ENCODE data around the gene NPW.
A peak's percentile ranks its signal among the peaks of the same experiment; 100 is the strongest.
"Not testable (repeated sequence)": the region's sequence is repeated elsewhere in the genome, so short reads cannot be mapped to it uniquely, and the experiment has no call there.

NPW gene

DNA sequence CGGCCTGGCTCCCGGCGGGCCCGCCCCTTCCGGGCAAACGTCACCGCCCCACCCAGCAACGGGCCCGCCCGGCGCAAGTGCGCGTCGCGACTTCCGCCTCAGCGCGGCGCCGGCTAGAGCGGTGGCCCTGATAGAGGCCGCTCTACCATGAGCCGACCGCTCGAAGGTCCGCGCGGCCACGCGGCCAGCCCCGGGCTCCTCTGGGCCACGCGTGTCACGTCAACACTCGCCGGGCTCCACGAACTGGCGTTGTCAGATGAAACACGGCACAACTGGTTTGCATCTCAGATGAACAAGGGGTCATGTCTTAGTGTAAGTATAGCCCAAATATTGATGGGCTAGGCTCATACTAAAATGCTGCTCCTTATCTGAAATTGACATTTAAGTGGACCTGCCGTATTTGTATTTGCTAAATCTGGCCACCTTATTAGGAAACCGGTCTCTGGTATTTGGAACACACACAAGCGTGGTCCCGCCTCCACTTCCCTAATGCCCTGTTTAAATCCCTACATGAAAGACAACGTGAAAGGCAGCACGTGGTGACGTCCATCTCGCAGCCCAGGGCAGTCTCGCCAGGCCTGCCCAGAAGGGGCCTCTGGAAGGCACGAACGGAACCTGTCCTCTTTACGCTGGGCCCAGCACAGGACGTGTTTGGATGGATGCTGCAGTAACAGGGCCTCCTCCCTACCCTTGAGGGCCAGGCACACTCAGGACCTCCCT is 9.6 kb upstream of the NPW start, which contains the start of gene ZNF598:
TSS of gene ZNF598 (minus strand) at position 31 of the 720 bp plus-strand sequence.
- no peaks in the 10 kb centered on the region for H3K9me3 ChIP-seq (ENCODE audit: low read length)

DNA sequence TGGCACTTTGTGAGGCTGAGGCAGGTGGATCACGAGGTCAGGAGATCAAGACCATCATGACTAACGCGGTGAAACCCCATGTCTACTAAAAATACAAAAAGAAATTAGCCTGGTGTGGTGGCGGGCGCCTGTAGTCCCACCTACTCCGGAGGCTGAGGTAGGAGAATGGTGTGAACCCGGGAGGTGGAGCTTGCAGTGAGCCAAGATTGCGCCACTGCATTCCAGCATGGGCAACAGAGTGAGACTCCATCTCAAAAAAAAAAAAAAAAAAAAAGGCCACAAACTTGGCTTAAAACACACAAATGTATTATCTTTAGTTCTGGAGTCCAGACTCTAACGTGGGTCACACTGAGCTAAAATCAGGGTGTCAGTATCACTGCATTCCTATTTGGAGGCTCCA is 7.9 kb upstream of the NPW start:
- not testable (repeated sequence) for H3K27me3 ChIP-seq (ENCODE audit: insufficient read depth, low read length); H3K4me3 ChIP-seq (ENCODE audit: low read length); H3K9me3 ChIP-seq (ENCODE audit: low read length); H2AFZ ChIP-seq (ENCODE audit: low read depth, low read length); H3K36me3 ChIP-seq (ENCODE audit: insufficient read depth, low read length)
- H3K4me1 ChIP-seq (ENCODE audit: insufficient read depth, low read length), result peaks cover 29% of the 10 kb centered on the region

More for the DNA sequence above, 9.6 kb upstream of the NPW start, which contains the start of gene ZNF598:
- H3K4me3 ChIP-seq (ENCODE audit: low read length), result peak within 1 kb of the TSS; percentile 92
- peak within 1 kb of the TSS; percentile 72 for H2AFZ ChIP-seq (ENCODE audit: low read depth, low read length)
- H3K36me3 ChIP-seq (ENCODE audit: insufficient read depth, low read length), result peaks cover 3% of the 10 kb centered on the region
- H3K27me3 ChIP-seq (ENCODE audit: insufficient read depth, low read length), result no peaks in the 10 kb centered on the region
- H3K4me1 ChIP-seq (ENCODE audit: insufficient read depth, low read length), result peaks cover 40% of the 10 kb centered on the region

DNA sequence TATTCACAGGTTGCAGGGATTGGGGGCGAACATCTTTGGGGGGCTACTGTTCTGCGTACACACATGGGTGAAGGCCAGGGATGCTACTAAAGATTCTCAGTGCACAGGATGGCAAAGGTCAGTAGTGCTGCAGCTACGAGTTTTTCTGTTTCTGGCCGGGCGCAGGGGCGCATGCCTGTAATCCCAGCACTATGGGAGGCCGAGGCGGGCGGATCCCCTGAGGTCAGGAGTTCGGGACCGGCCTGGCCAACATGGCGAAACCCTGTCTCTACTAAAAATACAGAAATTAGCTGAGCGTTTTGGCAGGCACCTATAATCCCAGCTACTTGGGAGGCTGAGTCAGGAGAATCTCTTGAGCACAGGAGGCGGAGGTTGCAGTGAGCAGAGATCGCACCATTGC is 6.1 kb upstream of the NPW start:
- Histone ChIP-seq H3K27me3 (ENCODE audit: insufficient read depth, low read length) (peaks cover 6% of the 10 kb centered on the region), H3K9me3 (ENCODE audit: low read length) (no peaks in the 10 kb centered on the region), H3K4me3 (ENCODE audit: low read length) (no peak overlapping the region), H3K4me1 (ENCODE audit: insufficient read depth, low read length) (peaks cover 14% of the 10 kb centered on the region), H3K36me3 (ENCODE audit: insufficient read depth, low read length) (no peaks in the 10 kb centered on the region), H2AFZ (ENCODE audit: low read depth, low read length) (no peak overlapping the region)

GRCh38 chr16:2015117-2015946 is 4.3 kb upstream of the NPW start:
- H3K4me3 ChIP-seq (ENCODE audit: low read length), result no peak overlapping the region
- H3K4me1 ChIP-seq (ENCODE audit: insufficient read depth, low read length), result peaks cover 10% of the 10 kb centered on the region
- H3K36me3 ChIP-seq (ENCODE audit: insufficient read depth, low read length), result no peaks in the 10 kb centered on the region
- no peaks in the 10 kb centered on the region for H3K9me3 ChIP-seq (ENCODE audit: low read length)
- no peak overlapping the region for H2AFZ ChIP-seq (ENCODE audit: low read depth, low read length)
- peaks cover 23% of the 10 kb centered on the region for H3K27me3 ChIP-seq (ENCODE audit: insufficient read depth, low read length)

DNA sequence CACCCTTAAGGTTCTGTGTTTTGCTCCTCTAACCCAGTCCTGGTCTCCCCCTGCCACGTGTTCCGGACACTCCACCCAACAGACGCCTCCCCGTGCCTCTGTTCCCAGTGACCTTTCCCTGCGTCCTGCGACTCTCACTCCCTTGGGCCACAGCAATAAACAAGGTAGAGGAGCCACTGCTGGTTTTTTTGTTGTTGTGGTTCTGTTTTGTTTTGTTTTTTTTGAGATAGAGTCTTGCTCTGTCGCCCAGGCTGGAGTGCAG is 3.7 kb upstream of the NPW start:
- Histone ChIP-seq H3K4me1 (ENCODE audit: insufficient read depth, low read length) (peaks cover 6% of the 10 kb centered on the region), H3K36me3 (ENCODE audit: insufficient read depth, low read length) (no peaks in the 10 kb centered on the region), H3K4me3 (ENCODE audit: low read length) (no peak overlapping the region), H2AFZ (ENCODE audit: low read depth, low read length) (no peak overlapping the region), H3K27me3 (ENCODE audit: insufficient read depth, low read length) (peaks cover 28% of the 10 kb centered on the region), H3K9me3 (ENCODE audit: low read length) (no peaks in the 10 kb centered on the region)

DNA sequence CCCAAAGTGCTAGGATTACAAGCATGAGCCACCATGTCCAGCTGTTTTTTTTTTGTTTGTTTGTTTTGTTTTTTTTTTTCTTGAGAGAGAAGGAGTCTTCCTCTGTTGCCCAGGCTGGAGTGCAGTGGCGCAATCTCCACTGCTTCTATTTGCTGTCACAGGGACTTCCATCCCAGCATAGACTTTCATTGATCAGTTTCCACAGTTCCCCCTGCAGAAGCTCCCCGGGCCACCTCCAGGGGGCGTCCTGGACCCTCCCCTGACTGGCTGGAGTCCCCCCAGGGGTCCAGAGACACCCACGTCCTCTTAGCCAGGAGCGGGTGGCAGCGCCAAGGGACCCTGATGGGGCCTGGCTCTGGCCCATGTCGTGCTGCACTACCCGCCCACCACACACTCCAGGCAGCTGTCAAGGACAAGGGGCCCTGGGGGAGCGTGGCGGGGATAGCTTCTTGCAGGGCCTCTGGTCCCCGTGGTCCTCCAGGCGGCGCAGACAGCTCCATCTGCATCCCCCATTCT is 3.1 kb upstream of the NPW start:
- no peak overlapping the region for H2AFZ ChIP-seq (ENCODE audit: low read depth, low read length)
- H3K9me3 ChIP-seq (ENCODE audit: low read length), result no peaks in the 10 kb centered on the region
- peaks cover 29% of the 10 kb centered on the region for H3K27me3 ChIP-seq (ENCODE audit: insufficient read depth, low read length)
- peaks cover 6% of the 10 kb centered on the region for H3K4me1 ChIP-seq (ENCODE audit: insufficient read depth, low read length)
- no peak overlapping the region for H3K4me3 ChIP-seq (ENCODE audit: low read length)
- no peaks in the 10 kb centered on the region for H3K36me3 ChIP-seq (ENCODE audit: insufficient read depth, low read length)

- Histone ChIP-seq H3K4me1 (ENCODE audit: insufficient read depth, low read length) (peaks cover 12% of the 10 kb centered on the region), H3K36me3 (ENCODE audit: insufficient read depth, low read length) (no peaks in the 10 kb centered on the region), H2AFZ (ENCODE audit: low read depth, low read length) (no peak overlapping the region), H3K9me3 (ENCODE audit: low read length) (no peaks in the 10 kb centered on the region), H3K4me3 (ENCODE audit: low read length) (no peak overlapping the region), H3K27me3 (ENCODE audit: insufficient read depth, low read length) (peaks cover 36% of the 10 kb centered on the region)
Observed at GRCh38 chr16:2019921-2020831, 591 bp downstream of the NPW start.

- peak overlapping the region; percentile 37 for H3K4me3 ChIP-seq (ENCODE audit: low read length)
- peaks cover under 1% of the 10 kb centered on the region for H3K9me3 ChIP-seq (ENCODE audit: low read length)
- peaks cover 53% of the 10 kb centered on the region for H3K27me3 ChIP-seq (ENCODE audit: insufficient read depth, low read length)
- H3K36me3 ChIP-seq (ENCODE audit: insufficient read depth, low read length), result no peaks in the 10 kb centered on the region
- peaks cover 26% of the 10 kb centered on the region for H3K4me1 ChIP-seq (ENCODE audit: insufficient read depth, low read length)
- H2AFZ ChIP-seq (ENCODE audit: low read depth, low read length), result peak overlapping the region; percentile 82
Observed at GRCh38 chr16:2022723-2023091, 3.1 kb downstream of the NPW start.

DNA sequence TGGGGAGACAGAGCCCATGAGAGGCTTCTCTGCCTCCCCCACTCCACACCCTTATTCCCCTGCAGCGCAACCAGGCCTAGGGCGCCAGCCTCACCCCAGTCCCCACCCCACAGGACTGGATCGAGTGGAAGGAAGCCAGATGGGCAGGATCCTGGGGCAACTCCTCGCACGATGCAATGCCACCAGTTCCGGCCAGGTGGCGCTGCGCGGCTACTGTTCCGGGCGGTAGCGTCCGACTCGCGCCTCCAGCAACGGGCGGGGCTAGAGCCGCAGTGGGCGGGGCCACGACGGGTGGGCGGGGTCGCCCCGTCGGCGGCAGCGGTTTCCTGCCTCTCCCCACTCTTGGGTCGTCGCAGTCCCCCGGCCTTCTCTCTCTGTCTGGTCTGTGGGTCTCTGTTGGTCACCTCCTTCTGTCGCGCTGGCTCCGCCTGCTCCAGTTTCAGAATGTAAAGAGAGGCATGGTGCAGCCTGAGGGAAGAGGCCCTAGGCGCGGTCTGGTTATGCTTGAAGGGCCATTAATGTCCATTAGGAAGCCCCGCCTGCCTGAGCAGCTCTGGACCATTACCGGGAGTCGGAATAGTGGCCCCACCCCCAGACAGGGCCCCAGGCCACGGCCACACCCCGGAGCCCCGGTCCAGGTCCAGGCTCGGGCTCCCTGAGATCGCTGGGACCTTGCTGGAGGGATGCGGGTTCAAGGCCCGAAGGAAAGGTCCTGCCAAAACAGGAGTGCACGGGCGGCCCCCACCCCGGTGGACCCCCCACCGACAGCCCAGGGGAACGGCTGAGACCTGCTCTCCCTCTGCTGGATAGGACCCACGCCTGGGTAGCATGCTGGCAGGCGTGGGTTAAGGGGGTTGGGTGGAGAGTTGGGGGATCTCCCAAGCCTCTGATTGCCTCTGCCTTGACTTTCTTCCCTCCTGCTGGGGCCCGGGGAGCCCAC is 3.8 kb downstream of the NPW start:
- peaks cover 3% of the 10 kb centered on the region for H3K9me3 ChIP-seq (ENCODE audit: low read length)
- peak overlapping the region; percentile 82 for H2AFZ ChIP-seq (ENCODE audit: low read depth, low read length)
- H3K4me3 ChIP-seq (ENCODE audit: low read length), result peak overlapping the region; percentile 37
- H3K4me1 ChIP-seq (ENCODE audit: insufficient read depth, low read length), result peaks cover 26% of the 10 kb centered on the region
- no peaks in the 10 kb centered on the region for H3K36me3 ChIP-seq (ENCODE audit: insufficient read depth, low read length)
- peaks cover 55% of the 10 kb centered on the region for H3K27me3 ChIP-seq (ENCODE audit: insufficient read depth, low read length)

DNA sequence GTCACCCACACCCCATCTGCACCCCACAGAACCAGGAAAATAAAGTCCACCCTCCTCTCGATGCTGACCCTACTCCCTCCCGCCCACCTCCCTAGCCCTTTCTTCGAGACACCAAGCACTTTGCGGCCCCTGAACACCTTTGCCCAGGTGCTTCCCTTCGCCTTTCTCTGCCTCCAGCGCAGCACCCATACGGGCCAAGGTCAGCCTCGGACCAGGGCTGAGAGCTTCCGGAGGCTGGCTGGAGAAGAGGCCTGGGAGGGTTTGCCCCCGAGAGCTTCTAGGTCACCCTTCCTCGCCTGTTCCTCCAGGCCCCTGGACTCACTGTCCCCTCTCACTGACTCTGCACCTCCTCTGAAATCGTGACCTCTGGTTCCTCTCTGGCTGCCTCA is 4.4 kb downstream of the NPW start:
- peaks cover 26% of the 10 kb centered on the region for H3K4me1 ChIP-seq (ENCODE audit: insufficient read depth, low read length)
- H3K9me3 ChIP-seq (ENCODE audit: low read length), result peaks cover 3% of the 10 kb centered on the region
- no peak overlapping the region for H3K4me3 ChIP-seq (ENCODE audit: low read length)
- no peaks in the 10 kb centered on the region for H3K36me3 ChIP-seq (ENCODE audit: insufficient read depth, low read length)
- no peak overlapping the region for H2AFZ ChIP-seq (ENCODE audit: low read depth, low read length)
- peaks cover 57% of the 10 kb centered on the region for H3K27me3 ChIP-seq (ENCODE audit: insufficient read depth, low read length)

DNA sequence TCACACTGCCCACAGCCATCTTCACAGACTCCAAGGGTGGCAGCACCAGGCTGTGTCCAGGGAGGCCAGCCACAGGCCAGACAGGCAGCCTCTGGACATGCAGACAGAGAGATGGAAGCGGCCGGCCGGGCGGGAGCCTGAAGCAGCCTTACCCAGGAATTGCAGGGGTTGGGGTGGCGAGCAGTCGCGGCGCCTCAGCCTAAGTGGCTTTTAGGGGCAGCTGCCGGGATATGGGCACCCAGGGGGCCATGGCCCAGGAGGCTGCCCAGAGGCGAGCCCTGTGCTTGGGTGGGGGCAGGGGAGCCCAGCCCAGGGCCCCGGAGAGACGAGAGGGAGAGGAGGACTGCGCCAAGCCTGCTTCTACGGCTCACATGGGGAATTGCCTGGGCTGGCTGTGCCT is 5.7 kb downstream of the NPW start:
- no peaks in the 10 kb centered on the region for H3K36me3 ChIP-seq (ENCODE audit: insufficient read depth, low read length)
- no peak overlapping the region for H2AFZ ChIP-seq (ENCODE audit: low read depth, low read length)
- peaks cover 21% of the 10 kb centered on the region for H3K4me1 ChIP-seq (ENCODE audit: insufficient read depth, low read length)
- H3K9me3 ChIP-seq (ENCODE audit: low read length), result peaks cover 3% of the 10 kb centered on the region
- H3K4me3 ChIP-seq (ENCODE audit: low read length), result no peak overlapping the region
- peaks cover 46% of the 10 kb centered on the region for H3K27me3 ChIP-seq (ENCODE audit: insufficient read depth, low read length)

DNA sequence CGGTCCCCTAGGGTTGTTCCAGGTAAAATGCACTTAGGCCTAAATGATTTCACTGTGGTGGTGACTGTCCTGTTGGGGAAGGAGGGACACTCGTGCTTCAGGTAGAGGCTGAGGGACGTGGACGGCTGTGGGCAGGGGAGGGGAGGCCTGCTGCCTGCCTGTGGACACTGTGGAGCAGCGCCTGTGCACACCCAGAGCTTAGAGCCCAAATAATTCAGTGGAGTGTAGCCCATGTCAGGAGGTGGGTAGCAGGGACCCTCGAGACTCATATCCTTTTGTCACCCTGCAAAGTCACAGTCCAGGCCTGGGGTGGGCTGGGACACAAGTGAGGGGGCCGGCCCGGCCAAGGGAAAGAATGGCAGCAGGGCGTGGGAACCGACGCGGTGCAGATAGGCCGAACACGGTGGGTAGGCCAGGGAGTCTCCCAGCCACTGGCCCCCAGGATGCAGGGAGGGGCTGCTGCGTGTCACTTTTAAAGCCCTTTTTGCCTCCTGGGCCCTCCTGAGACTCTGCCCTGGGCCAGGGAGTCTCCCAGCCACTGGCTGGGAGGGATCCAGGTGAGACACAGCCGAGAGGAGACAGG is 6.4 kb downstream of the NPW start:
- Histone ChIP-seq H3K4me1 (ENCODE audit: insufficient read depth, low read length) (peaks cover 19% of the 10 kb centered on the region), H3K9me3 (ENCODE audit: low read length) (peaks cover 3% of the 10 kb centered on the region), H3K27me3 (ENCODE audit: insufficient read depth, low read length) (peaks cover 41% of the 10 kb centered on the region), H2AFZ (ENCODE audit: low read depth, low read length) (no peak overlapping the region), H3K4me3 (ENCODE audit: low read length) (no peak overlapping the region), H3K36me3 (ENCODE audit: insufficient read depth, low read length) (no peaks in the 10 kb centered on the region)

Data from neuron (in vitro differentiated cells).